Measurements from ENCODE around the gene VWA1.
A peak's percentile ranks its signal among the peaks of the same experiment; 100 is the strongest.
"Not testable (repeated sequence)": the region's sequence is repeated elsewhere in the genome, so short reads cannot be mapped to it uniquely, and the experiment has no call there.

Gene VWA1

DNA sequence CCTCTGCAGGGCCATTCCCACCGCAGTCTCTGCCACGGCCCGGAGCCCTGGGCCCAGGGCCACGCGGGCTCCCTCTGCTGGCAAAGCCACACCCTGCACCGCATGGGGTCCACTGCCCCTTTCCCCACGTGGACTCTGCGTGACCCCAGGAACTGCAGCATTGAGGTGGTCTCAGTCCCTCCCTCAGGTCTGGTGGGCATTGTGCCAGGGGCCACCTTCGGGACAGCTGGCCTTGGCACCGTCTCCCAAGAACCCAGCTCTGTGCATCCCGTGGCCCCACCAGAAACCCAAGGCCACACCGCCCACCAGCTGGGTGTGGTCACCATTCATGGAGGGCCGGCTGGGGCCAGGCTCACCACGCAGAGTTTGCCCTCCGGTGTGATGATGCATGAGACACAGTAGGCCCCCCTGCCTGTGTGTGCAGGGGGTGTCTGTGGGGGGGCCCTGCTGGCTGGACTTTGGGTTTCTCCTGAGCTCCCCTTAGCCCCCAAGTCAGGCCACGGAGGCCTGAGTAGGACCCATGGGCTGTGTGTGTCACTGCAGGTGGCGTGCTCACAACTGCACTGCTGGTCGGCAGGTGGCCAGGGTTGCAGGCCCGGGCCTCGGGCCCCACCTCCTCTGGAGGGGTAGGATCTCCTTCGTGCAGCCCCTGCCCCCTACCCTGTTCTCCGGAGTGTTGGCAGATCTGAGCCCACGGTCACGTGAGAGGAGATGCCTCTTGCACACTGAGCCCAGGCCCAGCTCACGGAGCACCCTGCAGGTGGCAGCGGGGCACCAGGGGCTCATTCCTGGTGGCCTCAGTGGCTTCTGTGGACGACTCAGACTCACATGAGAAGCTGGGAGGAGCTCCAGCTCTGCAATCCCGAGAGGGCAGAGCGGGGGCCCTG is 5.8 kb downstream of the VWA1 start:
- Histone ChIP-seq H3K27me3 (replicated peaks; ENCODE audit: control insufficient read depth, insufficient read depth, low read length) (no peaks in the 10 kb centered on the region), H3K4me3 (ENCODE audit: low read length) (no peak overlapping the region), H3K36me3 (ENCODE audit: control insufficient read depth, insufficient read depth, low read length, severe bottlenecking) (no peaks in the 10 kb centered on the region), H3K9ac (ENCODE audit: low read length) (no peak overlapping the region), H3K9me3 (ENCODE audit: control insufficient read depth, low read length) (no peaks in the 10 kb centered on the region), H3K4me1 (ENCODE audit: control insufficient read depth, insufficient read depth, low read length) (peaks cover 7% of the 10 kb centered on the region)
- peak; percentile 65 for DNase-seq (ENCODE audit: low read depth)

DNA sequence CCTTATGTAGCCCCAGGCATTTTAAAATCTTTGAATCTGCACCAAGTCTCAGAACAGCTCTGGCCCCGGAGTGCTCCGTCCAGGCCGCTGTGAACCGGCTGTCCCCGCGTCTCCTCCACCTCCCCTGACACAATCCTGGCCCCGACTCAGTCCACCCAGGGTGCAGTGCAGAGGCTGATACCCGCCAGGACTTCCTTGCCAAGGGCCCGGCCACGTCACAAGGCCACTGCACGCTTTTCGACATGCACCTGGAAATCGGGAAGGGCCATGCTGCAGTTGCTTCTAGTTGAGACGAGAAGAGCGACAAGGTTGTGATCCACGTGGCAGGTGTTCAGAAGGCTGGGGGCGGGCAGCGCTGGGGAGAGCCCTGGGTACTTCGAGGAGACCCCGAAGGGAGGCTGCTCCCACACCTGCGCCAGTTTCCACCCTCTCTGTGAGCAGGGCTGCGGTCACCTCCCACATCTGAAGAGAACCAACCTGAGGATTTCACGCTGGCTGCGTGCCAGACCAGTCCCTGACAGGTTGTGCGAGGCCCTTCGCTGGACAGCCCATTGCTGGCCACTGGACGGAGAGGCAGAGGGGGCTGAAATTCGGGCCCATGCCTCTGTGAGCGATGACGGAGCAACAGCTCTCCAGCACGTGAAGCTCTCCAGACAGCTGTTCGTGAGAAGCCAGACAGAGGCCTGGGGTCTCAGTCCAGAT is 6.7 kb downstream of the VWA1 start:
- Histone ChIP-seq H3K4me1 (ENCODE audit: control insufficient read depth, insufficient read depth, low read length) (peaks cover 7% of the 10 kb centered on the region), H3K27me3 (replicated peaks; ENCODE audit: control insufficient read depth, insufficient read depth, low read length) (no peaks in the 10 kb centered on the region), H3K4me3 (ENCODE audit: low read length) (no peak overlapping the region), H3K9ac (ENCODE audit: low read length) (no peak overlapping the region), H3K36me3 (ENCODE audit: control insufficient read depth, insufficient read depth, low read length, severe bottlenecking) (no peaks in the 10 kb centered on the region), H3K9me3 (ENCODE audit: control insufficient read depth, low read length) (no peaks in the 10 kb centered on the region)
- no peak for DNase-seq (ENCODE audit: low read depth)

DNA sequence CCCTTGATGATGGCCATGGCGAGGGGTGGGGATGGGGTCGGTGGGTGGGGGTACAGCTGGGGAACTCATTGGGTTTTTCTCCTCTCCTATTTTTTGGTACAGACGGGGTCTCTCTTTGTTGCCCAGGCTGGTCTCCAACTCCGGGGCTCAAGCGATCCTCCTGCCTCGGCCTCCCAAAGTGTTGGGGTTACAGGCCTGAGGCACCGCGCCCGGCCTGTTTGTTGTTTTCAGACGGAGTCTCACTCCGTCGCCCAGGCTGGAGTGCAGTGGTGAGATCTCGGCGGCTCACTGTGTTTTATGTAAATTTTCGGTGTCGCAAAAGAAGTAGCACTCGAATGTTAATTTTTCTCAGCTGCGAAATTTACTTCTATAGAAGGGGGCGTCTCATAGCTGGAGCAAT is 11.1 kb downstream of the VWA1 start:
- not testable (repeated sequence) for DNase-seq (ENCODE audit: low read depth); H3K36me3 ChIP-seq (ENCODE audit: control insufficient read depth, insufficient read depth, low read length, severe bottlenecking); H3K4me3 ChIP-seq (ENCODE audit: low read length); H3K9ac ChIP-seq (ENCODE audit: low read length); H3K4me1 ChIP-seq (ENCODE audit: control insufficient read depth, insufficient read depth, low read length); H3K9me3 ChIP-seq (ENCODE audit: control insufficient read depth, low read length); H3K27me3 ChIP-seq (replicated peaks; ENCODE audit: control insufficient read depth, insufficient read depth, low read length)

DNA sequence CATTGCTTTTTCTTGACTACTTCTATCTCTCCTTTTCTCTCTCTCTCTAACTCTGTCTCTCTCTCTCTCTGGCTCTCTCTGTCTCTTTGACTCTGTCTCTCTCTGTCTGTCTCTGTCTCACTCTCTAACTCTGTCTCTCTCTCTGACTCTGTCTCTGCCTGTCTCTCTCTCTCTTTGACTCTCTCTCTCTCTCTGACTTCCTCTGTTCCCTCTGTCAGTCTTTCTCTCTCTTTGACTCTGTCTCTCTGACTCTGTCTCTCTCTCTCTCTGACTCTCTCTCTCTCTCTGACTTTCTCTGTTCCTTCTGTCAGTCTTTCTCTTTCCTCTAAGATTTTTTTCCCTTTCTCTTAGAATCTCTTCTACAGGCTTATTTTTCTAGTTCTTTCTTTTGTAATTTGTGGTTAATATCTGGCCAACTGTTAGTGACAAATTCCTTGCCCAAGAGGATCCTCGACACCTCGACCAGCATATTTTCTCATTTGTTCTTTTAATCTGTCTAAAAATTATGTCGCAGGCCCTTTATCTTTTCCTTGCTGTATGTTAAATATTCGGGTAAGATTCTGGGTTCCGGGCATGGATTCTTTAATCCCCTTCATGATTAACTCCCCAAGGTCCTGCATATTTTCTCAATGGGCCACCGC is 13.7 kb downstream of the VWA1 start, which contains the start of gene ATAD3C:
Gene ATAD3C, plus strand, starts transcription at position 591 of the 641 bp plus-strand sequence. CDS start 995 bp downstream, outside the sequence.
- no peaks in the 10 kb centered on the region for H3K4me1 ChIP-seq (ENCODE audit: control insufficient read depth, insufficient read depth, low read length)
- peaks cover 10% of the 10 kb centered on the region for H3K27me3 ChIP-seq (replicated peaks; ENCODE audit: control insufficient read depth, insufficient read depth, low read length)
- DNase-seq (ENCODE audit: low read depth): no peak
- no peak within 1 kb of the TSS for H3K9ac ChIP-seq (ENCODE audit: low read length)
- no peak within 1 kb of the TSS for H3K4me3 ChIP-seq (ENCODE audit: low read length)
- no peaks in the 10 kb centered on the region for H3K36me3 ChIP-seq (ENCODE audit: control insufficient read depth, insufficient read depth, low read length, severe bottlenecking)
- H3K9me3 ChIP-seq (ENCODE audit: control insufficient read depth, low read length): no peaks in the 10 kb centered on the region

DNA sequence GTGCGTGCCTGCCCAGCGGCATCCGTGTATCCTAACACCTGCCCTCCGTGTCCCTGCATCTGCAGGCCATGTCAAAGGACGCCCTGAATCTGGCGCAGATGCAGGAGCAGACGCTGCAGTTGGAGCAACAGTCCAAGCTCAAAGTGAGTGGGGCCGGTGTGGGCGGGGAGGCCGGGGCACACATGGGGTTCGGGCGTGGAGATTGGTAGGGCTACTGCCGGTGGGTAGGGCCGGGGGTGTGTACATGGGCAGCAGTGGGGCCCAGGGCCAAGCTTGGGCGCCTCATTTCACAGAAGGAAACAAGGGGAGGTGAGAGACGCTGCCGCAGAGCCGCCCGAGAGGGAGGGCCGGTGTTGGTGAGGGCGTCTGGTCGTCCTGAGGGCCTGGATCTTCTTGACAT is 15.1 kb downstream of the VWA1 start:
- not testable (repeated sequence) for DNase-seq (ENCODE audit: low read depth); H3K9me3 ChIP-seq (ENCODE audit: control insufficient read depth, low read length); H3K9ac ChIP-seq (ENCODE audit: low read length); H3K4me1 ChIP-seq (ENCODE audit: control insufficient read depth, insufficient read depth, low read length); H3K36me3 ChIP-seq (ENCODE audit: control insufficient read depth, insufficient read depth, low read length, severe bottlenecking); H3K27me3 ChIP-seq (replicated peaks; ENCODE audit: control insufficient read depth, insufficient read depth, low read length); H3K4me3 ChIP-seq (ENCODE audit: low read length)

DNA sequence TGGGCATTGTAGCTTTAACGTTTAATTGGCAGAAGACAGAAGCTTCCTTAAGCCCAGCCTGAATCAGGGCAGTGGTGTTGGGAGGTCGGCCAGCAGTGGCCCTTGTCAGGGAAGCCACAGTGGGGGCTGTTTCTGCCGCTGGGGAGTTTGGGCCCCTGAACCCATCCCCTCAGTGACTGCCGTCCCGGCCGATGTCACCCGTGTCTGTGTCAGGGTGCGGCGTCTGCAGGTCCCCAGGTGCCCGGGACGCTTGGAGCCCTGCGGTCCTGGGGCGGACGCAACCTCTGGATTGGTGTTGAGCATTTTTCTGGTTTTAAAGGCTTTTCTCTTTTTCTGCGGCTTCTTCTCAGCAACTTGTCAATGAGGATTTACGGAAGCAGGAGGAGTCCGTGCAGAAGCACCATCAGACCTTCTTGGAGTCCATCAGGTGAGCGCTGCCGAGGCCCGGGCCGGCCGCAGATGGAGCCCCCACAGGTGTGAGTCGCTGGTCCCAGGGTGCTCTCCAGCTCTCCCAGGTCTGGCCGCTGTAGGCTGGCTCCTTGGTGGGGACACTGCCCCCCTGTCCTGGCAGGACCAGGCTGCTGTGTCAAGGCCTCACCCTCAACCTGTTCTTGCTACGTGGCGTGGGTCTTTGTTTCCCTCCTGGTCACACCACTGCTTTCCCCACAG is 16.3 kb downstream of the VWA1 start:
- H3K4me3 ChIP-seq (ENCODE audit: low read length): no peak overlapping the region
- H3K27me3 ChIP-seq (replicated peaks; ENCODE audit: control insufficient read depth, insufficient read depth, low read length): peaks cover 10% of the 10 kb centered on the region
- no peaks in the 10 kb centered on the region for H3K9me3 ChIP-seq (ENCODE audit: control insufficient read depth, low read length)
- no peaks in the 10 kb centered on the region for H3K4me1 ChIP-seq (ENCODE audit: control insufficient read depth, insufficient read depth, low read length)
- no peak for DNase-seq (ENCODE audit: low read depth)
- H3K9ac ChIP-seq (ENCODE audit: low read length): no peak overlapping the region
- no peaks in the 10 kb centered on the region for H3K36me3 ChIP-seq (ENCODE audit: control insufficient read depth, insufficient read depth, low read length, severe bottlenecking)

DNA sequence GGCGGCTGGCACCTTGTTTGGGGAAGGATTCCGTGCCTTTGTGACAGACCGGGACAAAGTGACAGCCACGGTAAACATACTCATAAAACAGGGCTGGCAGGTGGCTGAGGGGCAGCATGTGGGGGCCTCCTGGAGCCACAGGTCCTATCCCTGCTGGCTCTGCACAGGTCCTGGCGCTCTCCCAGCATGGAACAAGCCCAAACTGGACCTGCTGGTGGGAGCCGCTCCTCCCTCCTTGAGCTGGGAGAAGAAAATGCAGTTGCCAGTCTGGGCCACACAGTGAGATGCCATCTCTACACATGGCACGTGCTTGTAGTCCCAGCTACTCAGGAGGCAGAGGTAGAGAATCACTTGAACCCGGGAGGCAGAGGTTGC is 16.9 kb downstream of the VWA1 start:
- H3K9me3 ChIP-seq (ENCODE audit: control insufficient read depth, low read length); H3K27me3 ChIP-seq (replicated peaks; ENCODE audit: control insufficient read depth, insufficient read depth, low read length); H3K9ac ChIP-seq (ENCODE audit: low read length); H3K36me3 ChIP-seq (ENCODE audit: control insufficient read depth, insufficient read depth, low read length, severe bottlenecking); H3K4me1 ChIP-seq (ENCODE audit: control insufficient read depth, insufficient read depth, low read length); DNase-seq (ENCODE audit: low read depth); H3K4me3 ChIP-seq (ENCODE audit: low read length): not testable (repeated sequence)

DNA sequence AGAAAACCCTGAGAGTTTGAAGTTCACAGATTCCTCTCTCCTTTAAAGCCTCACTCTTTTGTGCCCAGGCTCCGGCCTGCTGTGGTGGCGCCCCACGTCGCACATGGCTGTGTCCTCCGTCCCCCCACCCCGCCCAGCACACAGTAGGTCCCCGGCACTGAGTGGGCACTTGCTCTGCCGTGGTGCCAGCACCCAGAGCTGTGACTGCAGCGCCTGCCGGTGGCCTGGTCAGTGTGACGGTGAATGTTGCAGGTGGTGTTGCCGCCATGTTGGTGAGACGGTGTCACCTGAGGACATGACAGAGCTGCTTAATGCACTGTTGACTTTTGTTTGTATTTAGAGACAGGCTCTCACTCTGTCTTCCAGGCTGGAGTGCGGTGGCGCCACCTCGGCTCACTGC is 17.4 kb downstream of the VWA1 start:
- Histone ChIP-seq H3K4me1 (ENCODE audit: control insufficient read depth, insufficient read depth, low read length) (no peaks in the 10 kb centered on the region), H3K27me3 (replicated peaks; ENCODE audit: control insufficient read depth, insufficient read depth, low read length) (peaks cover 10% of the 10 kb centered on the region), H3K36me3 (ENCODE audit: control insufficient read depth, insufficient read depth, low read length, severe bottlenecking) (no peaks in the 10 kb centered on the region), H3K4me3 (ENCODE audit: low read length) (no peak overlapping the region), H3K9me3 (ENCODE audit: control insufficient read depth, low read length) (no peaks in the 10 kb centered on the region), H3K9ac (ENCODE audit: low read length) (no peak overlapping the region)
- no peak for DNase-seq (ENCODE audit: low read depth)

DNA sequence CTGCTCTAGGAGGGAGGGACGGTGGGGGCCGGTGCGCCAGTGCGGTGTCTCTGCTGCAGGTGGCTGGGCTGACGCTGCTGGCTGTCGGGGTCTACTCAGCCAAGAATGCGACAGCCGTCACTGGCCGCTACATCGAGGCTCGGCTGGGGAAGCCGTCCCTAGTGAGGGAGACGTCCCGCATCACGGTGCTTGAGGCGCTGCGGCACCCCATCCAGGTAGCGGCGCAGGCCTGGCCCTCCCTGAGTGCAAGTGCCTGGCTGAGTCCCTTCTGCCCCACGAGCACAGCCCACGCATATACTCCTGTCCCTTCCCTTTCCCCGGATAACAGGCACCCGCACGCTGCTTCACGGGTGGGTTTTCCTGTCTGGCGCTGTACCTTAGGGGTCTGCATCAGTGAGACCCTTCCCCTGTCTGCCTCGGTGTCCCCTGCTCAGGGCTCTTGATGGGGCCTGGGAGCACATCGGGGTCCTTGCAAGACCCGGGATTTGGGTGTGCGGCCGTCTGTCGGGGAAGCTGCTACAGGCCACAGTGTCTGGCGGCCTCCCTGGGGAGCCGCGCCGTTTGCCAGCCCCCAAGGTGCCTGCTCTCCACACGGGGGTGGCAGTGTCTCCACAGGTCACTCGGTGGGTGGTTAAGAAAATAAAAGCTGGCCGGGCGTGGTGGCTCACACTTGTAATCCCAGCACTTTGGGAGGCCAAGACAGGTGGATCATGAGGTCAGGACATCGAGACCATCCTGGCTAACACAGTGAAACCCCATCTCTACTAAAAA is 19.0 kb downstream of the VWA1 start:
- H3K9me3 ChIP-seq (ENCODE audit: control insufficient read depth, low read length); H3K9ac ChIP-seq (ENCODE audit: low read length): not testable (repeated sequence)

DNA sequence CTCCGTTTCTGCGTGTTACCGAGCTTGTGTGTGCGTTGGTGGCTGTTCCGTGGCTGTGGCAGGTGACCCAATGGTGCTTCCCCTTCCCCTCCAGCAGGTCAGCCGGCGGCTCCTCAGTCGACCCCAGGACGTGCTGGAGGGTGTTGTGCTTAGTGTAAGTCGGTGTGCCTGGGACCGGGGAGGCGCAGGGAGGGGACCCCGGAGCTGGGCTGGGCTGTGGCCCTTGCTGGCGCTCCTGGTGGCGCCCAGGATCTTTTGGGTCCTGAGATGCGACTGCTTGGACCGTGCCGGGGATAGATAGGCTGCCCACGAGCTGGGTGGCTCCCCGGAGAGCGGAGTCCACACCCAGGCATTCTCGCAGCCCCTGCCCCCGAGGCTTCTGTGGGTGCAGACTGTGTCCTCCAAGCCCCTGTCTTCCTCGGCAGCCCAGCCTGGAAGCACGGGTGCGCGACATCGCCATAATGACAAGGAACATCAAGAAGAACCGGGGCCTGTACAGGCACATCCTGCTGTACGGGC is 19.9 kb downstream of the VWA1 start:
- Histone ChIP-seq H3K9ac (ENCODE audit: low read length) (no peak overlapping the region), H3K9me3 (ENCODE audit: control insufficient read depth, low read length) (no peaks in the 10 kb centered on the region), H3K36me3 (ENCODE audit: control insufficient read depth, insufficient read depth, low read length, severe bottlenecking) (no peaks in the 10 kb centered on the region), H3K4me1 (ENCODE audit: control insufficient read depth, insufficient read depth, low read length) (no peaks in the 10 kb centered on the region), H3K4me3 (ENCODE audit: low read length) (no peak overlapping the region), H3K27me3 (replicated peaks; ENCODE audit: control insufficient read depth, insufficient read depth, low read length) (no peaks in the 10 kb centered on the region)
- no peak for DNase-seq (ENCODE audit: low read depth)

More for the DNA sequence above, 19.0 kb downstream of the VWA1 start:
- H3K36me3 ChIP-seq (ENCODE audit: control insufficient read depth, insufficient read depth, low read length, severe bottlenecking); DNase-seq (ENCODE audit: low read depth); H3K4me1 ChIP-seq (ENCODE audit: control insufficient read depth, insufficient read depth, low read length); H3K27me3 ChIP-seq (replicated peaks; ENCODE audit: control insufficient read depth, insufficient read depth, low read length); H3K4me3 ChIP-seq (ENCODE audit: low read length): not testable (repeated sequence)
